Spleen (tissue), 11 donors: ENCODE results near the gene PCARE. TPM values are rescaled to one million over a fixed set of nuclear protein-coding genes. Genes with fewer than 3 reads are reported as not detected.
A peak's percentile ranks its signal among the peaks of the same experiment; 100 is the strongest.

Experiments used
- DNase-seq: peaks from one replicate; pipeline ENCODE4 v3.0.0-alpha.2; 2020
- H3K27ac ChIP-seq, 8 donors: fragments of 200-600 bp; sonication (generic) in 7 of 8; 1 replicate in 4 of 8; 2 replicates in 4 of 8; pipeline versions ENCODE4 v1.5.0 to v1.8.0; 2016 to 2021; ENCODE audit warnings: inconsistent platforms in 4 of 8, mild to moderate bottlenecking in 4 of 8, moderate library complexity in 1 of 8
- H3K27me3 ChIP-seq, 7 donors: fragments of 200-600 bp; sonication (generic) in 6 of 7; replicated peaks in 1 of 7; 1 replicate in 4 of 7; 2 replicates in 3 of 7; pipeline versions ENCODE4 v1.5.0 to v1.8.0; 2016 to 2021; ENCODE audit warnings: inconsistent platforms in 3 of 7, mild to moderate bottlenecking in 1 of 7
- H3K36me3 ChIP-seq, 6 donors: fragments of 200-600 bp; sonication (generic) in 5 of 6; 1 replicate in 4 of 6; 2 replicates in 2 of 6; pipeline versions ENCODE4 v1.5.0 to v1.8.0; 2016 to 2021; ENCODE audit warnings: inconsistent platforms in 2 of 6
- H3K4me1 ChIP-seq, 6 donors: fragments of 200-600 bp; sonication (generic) in 5 of 6; 1 replicate in 3 of 6; 2 replicates in 3 of 6; pipeline versions ENCODE4 v1.5.0 to v1.8.0; 2016 to 2021; ENCODE audit warnings: inconsistent platforms in 3 of 6
- H3K4me3 ChIP-seq, 8 donors: fragments of 200-600 bp; sonication (generic) in 7 of 8; 1 replicate in 4 of 8; 2 replicates in 4 of 8; pipeline versions ENCODE4 v1.5.0 to v1.8.0; 2016 to 2021; ENCODE audit warnings: inconsistent platforms in 4 of 8, mild to moderate bottlenecking in 4 of 8, moderate library complexity in 2 of 8
- H3K9me3 ChIP-seq, 8 donors: fragments of 200-600 bp; sonication (generic) in 7 of 8; 1 replicate in 4 of 8; 2 replicates in 4 of 8; pipeline versions ENCODE4 v1.5.0 to v1.8.0; 2016 to 2021; ENCODE audit warnings: inconsistent platforms in 4 of 8
- CTCF ChIP-seq, 11 experiments: fragments of 200-600 bp in 7 of 11; fragments of 450-650 bp in 4 of 11; sonication (generic) in 4 of 11; IDR thresholded peaks in 8 of 11; conservative IDR thresholded peaks in 3 of 11; 1 replicate in 7 of 11; 2 replicates in 4 of 11; pipeline versions ENCODE4 v1.4.0 to v1.8.0; 2016 to 2021; ENCODE audit warnings: antibody characterized with exemption in 11 of 11, inconsistent platforms in 4 of 11, mild to moderate bottlenecking in 1 of 11
- POLR2A ChIP-seq, 3 donors: fragments of 450-650 bp; IDR thresholded peaks; one replicate each; pipeline ENCODE4 v1.5.1; 2017; ENCODE audit warnings: antibody characterized with exemption in 3 of 3, mild to moderate bottlenecking in 1 of 3
- POLR2AphosphoS5 ChIP-seq, 3 donors: sonication (generic); formaldehyde crosslinking; IDR thresholded peaks; one replicate each; pipeline ENCODE4 v1.5.1; 2017; ENCODE audit warnings: antibody characterized with exemption in 3 of 3
- WGBS, 5 donors: extraction: QIAGEN DNeasy Blood & Tissue Kit in 3 of 5; methylation state at CpG; one replicate each; pipeline versions ENCODE4 v1.1.5 to v1.1.7; 2013 to 2018; 5-methylcytosine and 5-hydroxymethylcytosine counted together
- intact Hi-C: fragments of 100-400 bp; cut with DNase I; formaldehyde crosslinking; loops from one replicate; pipeline ENCODE4 v1.15.0; 2023; ENCODE audit warnings: low total_unique reads
- polyA plus RNA-seq, 3 donors: library from polyadenylated mRNA; stranded (reverse); fragments of 200-250 nt; gene quantifications; one replicate each; pipeline ENCODE4 v1.2.1, GENCODE V29; 2013
- total RNA-seq, 7 donors: library from RNA; depleted of rRNA in 3 of 7; stranded (reverse); fragments of >200 nt in 3 of 7; fragmentation: NEBNext Ultra II Directional in 4 of 7; extraction: Animal tissue kit (Norgen Biotek cat#: 25700) in 4 of 7; gene quantifications; one replicate each; pipeline versions ENCODE4 v1.1.0 to v1.2.1, GENCODE V29; 2016 to 2021
- donor health status: healthy with polysubstance abuse.
- donor health status: DM: no; HTN: no; CAD: no; lungs with moderate emphysema.
- donor health status: DM: no; HTN: no; CAD: no.
- donor health status: Bipolar disorder and iron deficiency.
- donor health status: healthy.
- donor health status: DM: no; HTN: no; CAD: no.
- donor health status: DM: yes; HTN: yes; CAD: no.

The PCARE gene
- total and polyA plus RNA-seq, 10 donors, result not detected

DNA sequence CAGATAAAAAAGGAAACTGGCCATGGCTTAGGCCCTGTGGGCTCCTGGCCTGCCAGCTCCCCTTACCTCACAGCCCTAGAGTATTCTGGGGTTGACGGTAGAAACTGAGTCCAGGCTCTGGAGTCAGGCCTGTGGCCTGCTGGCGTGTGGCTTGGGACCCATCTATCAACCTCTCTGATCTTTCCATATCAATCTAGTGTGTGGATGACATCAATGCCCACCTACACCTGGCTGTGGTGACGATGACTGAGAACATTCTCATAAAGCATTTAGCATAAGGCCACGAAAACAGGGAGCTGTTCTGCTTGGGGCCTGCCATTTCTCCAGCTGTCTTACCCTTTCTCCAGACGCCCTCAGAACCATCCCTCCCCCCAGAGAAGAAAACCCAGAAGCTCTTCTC is 17.9 kb downstream of the PCARE start:
- no peak for TF ChIP-seq POLR2AphosphoS5 (IDR thresholded peaks at IDR 0.05)
- peaks cover 0 to 16% (median 0%) of the 10 kb centered on the region in 6 donors for H3K36me3 ChIP-seq
- no peak for DNase-seq
- no peak overlapping the region for H3K4me3 ChIP-seq
- intact Hi-C loops, result no loop called here
- H3K9me3 ChIP-seq, result no peaks in the 10 kb centered on the region
- no peaks in the 10 kb centered on the region for H3K4me1 ChIP-seq
- H3K27me3 ChIP-seq, result no peaks in the 10 kb centered on the region
- no peak overlapping the region for H3K27ac ChIP-seq
- WGBS, 5 donors, result 84 to 92% (median 87%) methylated on average over 5 of the region's 5 CpGs

- H3K4me1 ChIP-seq, result no peaks in the 10 kb centered on the region
- no peaks in the 10 kb centered on the region for H3K27me3 ChIP-seq
- WGBS, 5 donors, result 87 to 100% (median 97%) methylated on average over 1 of the region's 1 CpG
- H3K36me3 ChIP-seq, result peaks cover 0 to 16% (median 0%) of the 10 kb centered on the region in 6 donors
- H3K27ac ChIP-seq, result no peak overlapping the region
- intact Hi-C loops, result no loop called here
- H3K9me3 ChIP-seq, result no peaks in the 10 kb centered on the region
- DNase-seq, result no peak
- TF ChIP-seq POLR2AphosphoS5 (IDR thresholded peaks at IDR 0.05), result no peak
- TF ChIP-seq POLR2A (IDR thresholded peaks at IDR 0.05), result no peak
- no peak for TF ChIP-seq CTCF (IDR thresholded peaks at IDR 0.05 in 8 of 11, conservative IDR thresholded peaks at IDR 0.05 in 3 of 11)
- H3K4me3 ChIP-seq, result no peak overlapping the region
Measured at GRCh38 chr2:29055601-29056000, 18.7 kb downstream of the PCARE start.

- Histone ChIP-seq H3K4me3 (no peak overlapping the region), H3K27me3 (no peaks in the 10 kb centered on the region), H3K36me3 (peaks cover 0 to 16% (median 0%) of the 10 kb centered on the region in 6 donors), H3K9me3 (no peaks in the 10 kb centered on the region), H3K27ac (no peak overlapping the region), H3K4me1 (no peaks in the 10 kb centered on the region)
- DNase-seq, result no peak
- intact Hi-C loops, result no loop called here
- WGBS, 5 donors, result 57 to 78% (median 76%) methylated on average over 6 to 7 of the region's 7 CpGs
- TF ChIP-seq POLR2A (IDR thresholded peaks at IDR 0.05) (no peak), CTCF (IDR thresholded peaks at IDR 0.05 in 8 of 11, conservative IDR thresholded peaks at IDR 0.05 in 3 of 11) (no peak), POLR2AphosphoS5 (IDR thresholded peaks at IDR 0.05) (no peak)
Measured at GRCh38 chr2:29054430-29054829, 19.9 kb downstream of the PCARE start.

GRCh38 chr2:29053670-29054400 is 20.5 kb downstream of the PCARE start:
- 74 to 84% (median 76%) methylated on average over 5 of the region's 5 CpGs for WGBS, 5 donors
- TF ChIP-seq POLR2A (IDR thresholded peaks at IDR 0.05) (no peak), POLR2AphosphoS5 (IDR thresholded peaks at IDR 0.05) (no peak), CTCF (IDR thresholded peaks at IDR 0.05 in 8 of 11, conservative IDR thresholded peaks at IDR 0.05 in 3 of 11) (no peak)

More at GRCh38 chr2:29053670-29054400, 20.5 kb downstream of the PCARE start:
- intact Hi-C loops, result no loop called here
- DNase-seq, result no peak
- Histone ChIP-seq H3K9me3 (no peaks in the 10 kb centered on the region), H3K36me3 (peaks cover 0 to 16% (median 0%) of the 10 kb centered on the region in 6 donors), H3K27ac (peak overlapping the region in 4 of 8 donors; percentile 1 to 22 (median 14)), H3K4me3 (no peak overlapping the region), H3K4me1 (no peaks in the 10 kb centered on the region), H3K27me3 (no peaks in the 10 kb centered on the region)
